ENCODE results near the gene IL9.

The IL9 gene

DNA sequence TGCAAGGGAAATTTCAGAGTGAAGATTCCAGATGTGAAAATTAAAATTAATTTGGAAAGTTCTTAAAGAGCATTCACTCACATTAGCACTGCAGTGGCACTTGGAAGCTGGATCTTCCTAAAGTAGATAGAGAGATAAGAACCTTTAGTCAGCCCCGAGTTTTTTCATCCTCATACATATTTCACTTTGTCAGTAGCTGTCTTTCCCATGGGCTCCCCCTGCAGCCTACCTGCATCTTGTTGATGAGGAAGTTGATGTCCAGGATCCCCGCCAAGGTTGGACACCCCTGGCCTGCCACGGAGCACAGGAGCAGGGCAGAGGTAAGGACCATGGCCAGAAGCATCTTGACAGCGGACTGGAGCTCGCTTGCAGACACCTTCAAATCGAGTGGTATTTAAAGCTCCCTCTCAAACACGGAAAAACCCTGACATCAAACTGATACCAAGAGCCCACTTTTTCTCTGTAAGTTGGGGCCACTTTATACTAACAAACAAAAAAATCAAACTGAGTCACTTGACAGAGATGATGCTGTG lies at the start of gene IL9:
IL9 (minus strand) TSS at position 368 of the 533 bp plus-strand sequence; CDS start at position 343, 25 bp downstream.
- no peak within 1 kb of the TSS for H3K27ac Mint-ChIP-seq
- ATAC-seq (no peak), DNase-seq (no peak)
- peaks cover 12% of the 10 kb centered on the region for H3K4me1 Mint-ChIP-seq
- H3K9me3 Mint-ChIP-seq, result no peaks in the 10 kb centered on the region
- peaks cover 48% of the 10 kb centered on the region for H3K27me3 Mint-ChIP-seq
- H3K4me3 Mint-ChIP-seq, result no peak within 1 kb of the TSS

- peaks cover 20% of the 10 kb centered on the region for H3K27me3 Mint-ChIP-seq
- peak in 1 of 2 donors; percentile 10 for DNase-seq
- no peak overlapping the region for H3K27ac Mint-ChIP-seq
Observed at GRCh38 chr5:135944967-135945560, 49.4 kb upstream of the IL9 start.

GRCh38 chr5:135944564-135944963 lies 48.9 kb upstream of the IL9 start:
- Mint-ChIP-seq H3K27ac (no peak overlapping the region), H3K27me3 (peaks cover 20% of the 10 kb centered on the region), H3K9me3 (no peaks in the 10 kb centered on the region), H3K4me1 (no peaks in the 10 kb centered on the region), H3K4me3 (no peak overlapping the region)
- ATAC-seq, result no peak
- no peak for DNase-seq

More at GRCh38 chr5:135944967-135945560, 49.4 kb upstream of the IL9 start:
- H3K4me3 Mint-ChIP-seq, result no peak overlapping the region
- no peaks in the 10 kb centered on the region for H3K4me1 Mint-ChIP-seq
- H3K9me3 Mint-ChIP-seq, result no peaks in the 10 kb centered on the region
- no peak for ATAC-seq

DNA sequence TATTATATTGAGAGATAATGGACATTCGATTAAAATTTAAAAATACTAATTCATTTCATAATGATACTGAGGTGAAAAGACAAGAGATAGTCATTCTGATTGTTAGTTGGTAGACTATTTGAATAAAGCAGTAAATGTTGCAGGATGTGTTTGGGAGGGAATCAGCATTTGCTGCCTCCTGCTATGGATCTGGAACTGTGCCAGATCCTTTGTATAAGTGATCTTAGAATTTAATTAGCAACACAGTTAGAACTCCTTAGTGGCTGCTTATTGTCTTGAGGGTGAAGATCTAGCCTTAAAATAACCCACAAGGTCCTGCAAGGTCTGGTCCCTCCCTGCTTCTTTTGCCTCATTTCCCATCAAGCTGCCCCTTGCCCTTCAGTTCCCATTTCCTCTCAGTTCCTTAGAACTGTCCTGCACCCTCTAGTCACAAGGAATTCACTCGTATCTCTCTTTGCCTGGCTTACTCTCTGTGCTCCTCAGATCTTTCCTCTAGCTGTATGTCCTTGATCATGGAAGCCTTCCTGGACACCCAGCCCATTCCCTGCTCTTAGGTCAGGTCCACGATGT lies 46.6 kb upstream of the IL9 start:
- Mint-ChIP-seq H3K9me3 (no peaks in the 10 kb centered on the region), H3K27ac (no peak overlapping the region), H3K4me1 (no peaks in the 10 kb centered on the region), H3K4me3 (no peak overlapping the region), H3K27me3 (peaks cover 23% of the 10 kb centered on the region)
- ATAC-seq, result no peak
- DNase-seq, result no peak

GRCh38 chr5:135941711-135942110 lies 46.1 kb upstream of the IL9 start:
- DNase-seq (no peak), ATAC-seq (no peak)
- Mint-ChIP-seq H3K27ac (no peak overlapping the region), H3K4me3 (no peak overlapping the region), H3K4me1 (no peaks in the 10 kb centered on the region), H3K27me3 (peaks cover 23% of the 10 kb centered on the region), H3K9me3 (no peaks in the 10 kb centered on the region)

- DNase-seq, result no peak
- ATAC-seq, result no peak
- no peak overlapping the region for H3K27ac Mint-ChIP-seq
- peaks cover 15% of the 10 kb centered on the region for H3K27me3 Mint-ChIP-seq
- no peak overlapping the region for H3K4me3 Mint-ChIP-seq
- no peaks in the 10 kb centered on the region for H3K9me3 Mint-ChIP-seq
- H3K4me1 Mint-ChIP-seq, result no peaks in the 10 kb centered on the region
Observed at GRCh38 chr5:135937245-135937911, 41.7 kb upstream of the IL9 start.

DNA sequence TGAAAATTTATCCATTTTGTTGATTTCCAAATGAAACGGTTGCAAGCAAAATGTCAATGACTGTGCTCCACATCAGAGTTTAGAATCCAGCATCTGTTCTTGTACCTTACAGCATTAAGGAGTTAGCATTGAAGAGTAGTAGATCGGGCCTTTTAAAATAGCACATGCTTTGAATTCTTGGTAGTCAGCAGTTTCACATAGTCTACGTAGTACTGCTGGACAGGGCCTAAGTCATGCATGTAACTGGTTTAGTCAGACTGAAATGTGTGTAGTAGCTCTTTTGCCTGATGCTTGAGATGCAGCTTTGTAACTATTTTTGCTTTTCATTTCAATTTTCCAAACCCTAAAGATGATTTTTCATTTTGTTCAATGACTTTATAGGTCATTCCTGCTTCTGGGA lies 39.3 kb upstream of the IL9 start:
- H3K4me1 Mint-ChIP-seq, result no peaks in the 10 kb centered on the region
- no peak overlapping the region for H3K4me3 Mint-ChIP-seq
- peaks cover 39% of the 10 kb centered on the region for H3K27me3 Mint-ChIP-seq
- H3K9me3 Mint-ChIP-seq, result no peaks in the 10 kb centered on the region
- H3K27ac Mint-ChIP-seq, result no peak overlapping the region
- DNase-seq, result no peak
- no peak for ATAC-seq

GRCh38 chr5:135930949-135931295 lies 35.3 kb upstream of the IL9 start:
- ATAC-seq (no peak), DNase-seq (no peak)
- H3K4me1 Mint-ChIP-seq, result no peaks in the 10 kb centered on the region
- no peak overlapping the region for H3K4me3 Mint-ChIP-seq
- no peaks in the 10 kb centered on the region for H3K9me3 Mint-ChIP-seq
- H3K27ac Mint-ChIP-seq, result no peak overlapping the region
- peaks cover 61% of the 10 kb centered on the region for H3K27me3 Mint-ChIP-seq

- peak overlapping the region in 1 of 2 donors; percentile 44 for H3K4me3 Mint-ChIP-seq
- peaks cover 64% of the 10 kb centered on the region for H3K27me3 Mint-ChIP-seq
- no peaks in the 10 kb centered on the region for H3K9me3 Mint-ChIP-seq
- ATAC-seq, result no peak
- no peak overlapping the region for H3K27ac Mint-ChIP-seq
- H3K4me1 Mint-ChIP-seq, result no peaks in the 10 kb centered on the region
- no peak for DNase-seq
Observed at GRCh38 chr5:135930029-135930948, 34.6 kb upstream of the IL9 start.

DNA sequence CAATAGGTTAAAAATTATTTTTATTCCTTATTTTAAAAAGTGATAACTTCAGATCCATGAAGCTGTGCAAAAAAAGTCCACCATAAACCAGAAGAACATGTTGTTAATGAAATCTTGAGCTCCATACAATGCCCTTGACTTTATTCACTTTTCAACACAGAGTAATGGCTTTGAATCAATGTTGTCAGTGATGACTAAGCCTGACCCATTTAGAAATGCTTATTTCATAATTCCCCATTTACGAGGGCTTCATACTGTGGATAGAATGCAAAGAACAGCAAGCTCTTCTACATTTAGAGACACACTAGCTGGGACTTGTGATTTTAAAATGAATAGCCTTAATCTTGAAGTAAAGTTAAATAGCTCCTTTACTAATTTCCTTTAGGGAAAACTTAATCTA lies 25.7 kb upstream of the IL9 start:
- ATAC-seq (no peak), DNase-seq (no peak)
- Mint-ChIP-seq H3K9me3 (no peaks in the 10 kb centered on the region), H3K4me3 (no peak overlapping the region), H3K27me3 (peaks cover 49% of the 10 kb centered on the region), H3K4me1 (no peaks in the 10 kb centered on the region), H3K27ac (no peak overlapping the region)

GRCh38 chr5:135920199-135920598 lies 24.6 kb upstream of the IL9 start:
- H3K27me3 Mint-ChIP-seq, result peaks cover 41% of the 10 kb centered on the region
- ATAC-seq, result no peak
- H3K4me1 Mint-ChIP-seq, result no peaks in the 10 kb centered on the region
- H3K9me3 Mint-ChIP-seq, result no peaks in the 10 kb centered on the region
- H3K4me3 Mint-ChIP-seq, result no peak overlapping the region
- no peak overlapping the region for H3K27ac Mint-ChIP-seq
- DNase-seq, result no peak

DNA sequence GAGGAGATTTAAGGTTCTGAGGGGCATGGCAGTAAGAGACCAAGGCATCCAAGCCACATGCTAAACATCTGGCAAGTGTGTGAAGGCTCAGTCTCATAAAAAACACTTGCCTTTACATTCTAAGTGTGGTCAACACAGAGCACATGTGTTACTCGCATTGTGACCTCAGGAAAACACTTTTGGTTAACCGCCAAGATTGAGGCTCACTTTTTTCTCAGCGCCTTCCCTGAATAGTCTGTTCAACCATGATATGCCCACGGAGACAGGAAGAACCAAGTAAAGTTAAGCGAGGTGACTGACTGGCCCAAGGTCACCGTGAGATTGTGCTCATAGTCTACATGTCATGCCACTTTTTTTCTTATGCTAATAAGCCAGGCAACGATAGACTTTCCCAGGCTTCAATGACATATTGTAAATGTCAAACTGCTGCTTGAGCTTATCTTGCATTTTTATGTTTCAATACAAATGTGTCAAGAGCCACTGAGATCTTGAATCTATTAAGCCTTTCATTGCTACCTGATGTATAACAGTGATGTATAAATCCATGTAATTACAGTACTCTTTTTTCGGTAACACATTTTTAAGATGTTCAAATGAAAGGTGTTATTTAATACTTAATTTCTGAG lies 21.1 kb upstream of the IL9 start:
- no peaks in the 10 kb centered on the region for H3K9me3 Mint-ChIP-seq
- H3K27me3 Mint-ChIP-seq, result peaks cover 29% of the 10 kb centered on the region
- H3K27ac Mint-ChIP-seq, result no peak overlapping the region
- H3K4me3 Mint-ChIP-seq, result no peak overlapping the region
- DNase-seq (no peak), ATAC-seq (no peak)
- H3K4me1 Mint-ChIP-seq, result no peaks in the 10 kb centered on the region

GRCh38 chr5:135915466-135916001 lies 19.9 kb upstream of the IL9 start:
- H3K9me3 Mint-ChIP-seq, result no peaks in the 10 kb centered on the region
- no peak overlapping the region for H3K27ac Mint-ChIP-seq
- no peak for ATAC-seq
- no peak for DNase-seq
- no peaks in the 10 kb centered on the region for H3K4me1 Mint-ChIP-seq
- H3K4me3 Mint-ChIP-seq, result no peak overlapping the region
- H3K27me3 Mint-ChIP-seq, result peaks cover 41% of the 10 kb centered on the region

GRCh38 chr5:135913713-135914626 lies 18.3 kb upstream of the IL9 start:
- H3K9me3 Mint-ChIP-seq, result no peaks in the 10 kb centered on the region
- H3K4me3 Mint-ChIP-seq, result no peak overlapping the region
- DNase-seq (no peak), ATAC-seq (peak; percentile 28)
- H3K27me3 Mint-ChIP-seq, result peaks cover 54% of the 10 kb centered on the region
- no peak overlapping the region for H3K27ac Mint-ChIP-seq
- no peaks in the 10 kb centered on the region for H3K4me1 Mint-ChIP-seq
